Stimulated activated CD4-positive, alpha-beta T cell treated with anti-CD3 and anti-CD28 coated beads, Interleukin-1b, Interleukin-23, amount 100 ng/mL, for 24 hours (primary cell): ENCODE measurements around the gene GNL2.

Experiments
- DNase-seq, 4 experiments: peaks; one replicate each; pipeline ENCODE4 v3.0.0-alpha.2; 2020; ENCODE audit warnings: low read depth in 4 of 4, low spot score in 1 of 4

GNL2 gene

DNA sequence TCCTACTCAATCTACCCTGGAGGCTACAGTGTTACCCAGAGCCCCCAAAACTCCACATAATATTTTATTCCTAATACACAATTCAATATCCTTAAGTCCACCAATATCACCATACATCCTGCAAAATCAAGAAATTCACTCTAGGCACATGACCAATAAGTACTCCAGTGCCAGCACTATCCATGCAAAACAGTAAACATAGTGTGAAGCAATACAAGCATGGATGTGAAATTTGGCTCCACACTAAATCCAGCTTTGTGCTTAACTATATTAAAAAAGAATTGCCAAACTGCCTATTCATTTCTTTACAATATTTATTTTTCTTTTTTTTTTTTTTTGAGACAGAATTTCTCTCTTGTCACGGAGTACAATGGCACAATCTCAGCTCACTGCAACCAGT lies 78.2 kb downstream of the GNL2 start:
- DNase-seq: no peak
